Ovary (tissue), 9 donors: ENCODE measurements around the gene GSTM5. TPM values are rescaled to one million over a fixed set of nuclear protein-coding genes. Genes with fewer than 3 reads are reported as not detected.
"Not testable (repeated sequence)": the region's sequence is repeated elsewhere in the genome, so short reads cannot be mapped to it uniquely, and the experiment has no call there.

Source experiments
- DNase-seq, 5 donors: peaks; one replicate each; pipeline ENCODE4 v3.0.0-alpha.2; 2019 to 2020
- H3K27ac ChIP-seq, 2 donors: fragments of 200-600 bp; one replicate each; pipeline versions ENCODE4 v1.5.1 to v1.8.0; 2019 to 2022
- H3K27me3 ChIP-seq: fragments of 200-600 bp; one replicate; pipeline ENCODE4 v1.8.0; 2022
- H3K36me3 ChIP-seq: fragments of 200-600 bp; sonication (generic); one replicate; pipeline ENCODE4 v1.5.1; 2019
- H3K4me1 ChIP-seq: one replicate; pipeline ENCODE4 v1.8.1; 2013; ENCODE audit warnings: mild to moderate bottlenecking, moderate library complexity; ENCODE audit not compliant: insufficient read depth
- H3K4me3 ChIP-seq: fragments of 200-600 bp; sonication (generic); one replicate; pipeline ENCODE4 v1.5.1; 2017
- H3K9me3 ChIP-seq, 2 donors: fragments of 200-600 bp in 1 of 2; sonication (generic) in 1 of 2; one replicate each; pipeline versions ENCODE4 v1.5.1 to v1.8.1; 2013 to 2019; ENCODE audit warnings: mild to moderate bottlenecking in 1 of 2, moderate library complexity in 1 of 2
- EP300 ChIP-seq: sonication (generic); formaldehyde crosslinking; IDR thresholded peaks from one replicate; pipeline ENCODE4 v1.6.1; 2017; ENCODE audit warnings: antibody characterized with exemption
- POLR2A ChIP-seq: fragments of 450-650 bp; IDR thresholded peaks from one replicate; pipeline ENCODE4 v1.6.1; 2017; ENCODE audit warnings: antibody characterized with exemption, mild to moderate bottlenecking, moderate library complexity
- WGBS, 3 donors: extraction: QIAGEN DNeasy Blood & Tissue Kit in 1 of 3; methylation state at CpG; one replicate each; pipeline versions ENCODE4 v1.1.5 to v1.1.7; 2013 to 2017; 5-methylcytosine and 5-hydroxymethylcytosine counted together
- intact Hi-C, 4 donors: fragments of 100-400 bp; cut with DNase I; formaldehyde crosslinking; loops; one replicate each; pipeline versions ENCODE4 v1.11.0 to v1.15.1; 2022 to 2023
- polyA plus RNA-seq, 2 donors: library from polyadenylated mRNA; stranded (reverse); fragments of 200-250 nt in 1 of 2; fragments of 350-450 nt in 1 of 2; fragmentation: Illumina TruSeq in 1 of 2; extraction: RNeasy Lipid Tissue Mini Kit (QIAGEN cat#74804) in 1 of 2; gene quantifications; one replicate each; pipeline ENCODE4 v1.2.3, GENCODE V29; 2013 to 2014
- total RNA-seq, 7 donors: library from RNA; depleted of rRNA in 2 of 7; stranded (reverse); fragments of >200 nt in 2 of 7; fragmentation: NEBNext Ultra II Directional in 3 of 7; extraction: Animal tissue kit (Norgen Biotek cat#: 25700) in 3 of 7; gene quantifications; one replicate each; pipeline versions ENCODE4 v1.1.0 to v1.2.4, GENCODE V29; 2016 to 2023
- TF ChIP-seq, protein P1 (sequence below), 3 donors: fragments of 450-650 bp in 2 of 3; fragments of 200-600 bp in 1 of 3; IDR thresholded peaks; one replicate each; pipeline versions ENCODE4 v1.5.1 to v1.8.0; 2016 to 2022; ENCODE audit warnings: antibody characterized with exemption in 3 of 3, mild to moderate bottlenecking in 1 of 3
- donor health status: DM: no; HTN: no; CAD: no; lungs with moderate emphysema.
- donor health status: DM: no; HTN: no; CAD: no.
- donor health status: Bipolar disorder and iron deficiency.
- donor health status: DM: yes; HTN: yes; CAD: no.
- donor health status: DM: no; HTN: no; CAD: no.
- donor health status: DM: yes; HTN: yes; CAD: no.

GSTM5 gene
- total and polyA plus RNA-seq, 9 donors = 18.8 to 259 (median 101) TPM

DNA sequence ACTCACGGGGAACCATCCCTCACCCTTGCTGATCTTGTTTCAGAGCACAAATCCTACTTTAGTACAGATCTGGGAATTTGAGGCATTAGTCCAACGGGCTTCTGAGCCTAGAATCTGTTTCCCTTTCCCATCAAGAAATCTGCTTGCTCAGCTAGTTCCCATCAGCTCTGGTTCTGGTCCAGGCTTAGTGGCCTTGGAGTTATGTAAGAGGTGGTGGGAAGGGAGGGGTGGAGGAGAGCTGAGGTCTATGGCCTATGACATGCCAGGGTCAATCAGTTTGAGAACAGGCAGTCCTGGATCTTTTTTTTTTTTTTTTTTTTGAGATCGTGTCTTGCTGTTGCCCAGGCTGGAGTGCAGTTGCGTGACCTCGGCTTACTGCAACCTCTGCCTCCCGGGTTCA is 20.3 kb upstream of the GSTM5 start:
- 13 to 14% methylated on average over 6 of the region's 6 CpGs; no CpG with 5 or more reads in 1 of the 3 donors for WGBS, 3 donors
- Histone ChIP-seq H3K27ac (peak overlapping the region in 1 of 2 donors; percentile 88), H3K36me3 (no peaks in the 10 kb centered on the region), H3K27me3 (no peaks in the 10 kb centered on the region), H3K4me3 (no peak overlapping the region), H3K9me3 (no peaks in the 10 kb centered on the region), H3K4me1 (peaks cover 2% of the 10 kb centered on the region)
- DNase-seq = peak in 3 of 5 donors; percentile 71 to 88 (median 85)
- TF ChIP-seq POLR2A (no peak), EP300 (no peak)
- TF ChIP-seq, protein P1, sequence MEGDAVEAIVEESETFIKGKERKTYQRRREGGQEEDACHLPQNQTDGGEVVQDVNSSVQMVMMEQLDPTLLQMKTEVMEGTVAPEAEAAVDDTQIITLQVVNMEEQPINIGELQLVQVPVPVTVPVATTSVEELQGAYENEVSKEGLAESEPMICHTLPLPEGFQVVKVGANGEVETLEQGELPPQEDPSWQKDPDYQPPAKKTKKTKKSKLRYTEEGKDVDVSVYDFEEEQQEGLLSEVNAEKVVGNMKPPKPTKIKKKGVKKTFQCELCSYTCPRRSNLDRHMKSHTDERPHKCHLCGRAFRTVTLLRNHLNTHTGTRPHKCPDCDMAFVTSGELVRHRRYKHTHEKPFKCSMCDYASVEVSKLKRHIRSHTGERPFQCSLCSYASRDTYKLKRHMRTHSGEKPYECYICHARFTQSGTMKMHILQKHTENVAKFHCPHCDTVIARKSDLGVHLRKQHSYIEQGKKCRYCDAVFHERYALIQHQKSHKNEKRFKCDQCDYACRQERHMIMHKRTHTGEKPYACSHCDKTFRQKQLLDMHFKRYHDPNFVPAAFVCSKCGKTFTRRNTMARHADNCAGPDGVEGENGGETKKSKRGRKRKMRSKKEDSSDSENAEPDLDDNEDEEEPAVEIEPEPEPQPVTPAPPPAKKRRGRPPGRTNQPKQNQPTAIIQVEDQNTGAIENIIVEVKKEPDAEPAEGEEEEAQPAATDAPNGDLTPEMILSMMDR (IDR thresholded peaks at IDR 0.05) = no peak
- intact Hi-C loops = no loop called here

DNA sequence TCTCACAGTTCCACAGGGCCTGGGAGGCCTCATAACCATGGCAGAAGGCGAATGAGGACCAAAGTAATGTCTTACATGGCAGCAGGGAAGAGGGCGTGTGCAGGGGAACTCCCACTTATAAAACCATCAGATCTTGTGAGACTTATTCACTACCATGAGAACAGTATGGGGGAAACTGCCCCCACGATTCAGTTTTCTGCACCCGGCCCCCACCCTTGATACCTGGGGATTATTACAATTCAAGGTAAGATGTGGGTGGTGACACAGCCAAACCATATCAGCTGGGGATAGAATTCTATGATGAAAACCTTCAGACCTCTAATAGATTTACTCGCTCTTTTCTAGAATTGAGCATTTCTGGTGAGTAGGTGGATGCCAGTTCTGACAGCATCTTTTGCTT is 17.7 kb upstream of the GSTM5 start:
- H3K4me1 ChIP-seq, DNase-seq, H3K27ac ChIP-seq, H3K27me3 ChIP-seq, H3K4me3 ChIP-seq, H3K9me3 ChIP-seq, intact Hi-C loops, H3K36me3 ChIP-seq: not testable (repeated sequence)
- 91 to 94% methylated on average over 5 of the region's 5 CpGs; no CpG with 5 or more reads in 1 of the 3 donors for WGBS, 3 donors

DNA sequence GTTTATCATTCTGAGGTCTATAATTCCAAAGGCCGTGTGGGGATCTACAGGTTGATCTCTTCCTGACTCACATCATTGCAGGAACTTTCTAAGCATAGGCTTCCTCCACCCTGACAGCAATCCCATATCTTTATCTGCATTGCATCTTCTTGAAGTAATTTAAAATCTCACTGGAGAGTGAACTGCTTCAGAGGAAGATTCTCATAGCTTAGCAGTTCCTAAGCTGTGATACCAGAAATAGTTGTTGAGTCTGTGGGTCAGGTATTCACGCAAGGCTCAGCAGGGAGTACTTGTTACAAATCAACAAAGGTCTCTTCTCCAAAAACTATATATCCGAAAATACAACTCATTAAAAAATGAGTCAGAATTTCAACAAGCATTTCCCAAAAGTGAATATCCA is 16.9 kb upstream of the GSTM5 start:
- H3K27me3 ChIP-seq, intact Hi-C loops, H3K4me3 ChIP-seq, DNase-seq, H3K4me1 ChIP-seq, H3K27ac ChIP-seq, H3K9me3 ChIP-seq, H3K36me3 ChIP-seq: not testable (repeated sequence)
- 72 to 74% methylated on average over 3 of the region's 3 CpGs; no CpG with 5 or more reads in 1 of the 3 donors for WGBS, 3 donors

DNA sequence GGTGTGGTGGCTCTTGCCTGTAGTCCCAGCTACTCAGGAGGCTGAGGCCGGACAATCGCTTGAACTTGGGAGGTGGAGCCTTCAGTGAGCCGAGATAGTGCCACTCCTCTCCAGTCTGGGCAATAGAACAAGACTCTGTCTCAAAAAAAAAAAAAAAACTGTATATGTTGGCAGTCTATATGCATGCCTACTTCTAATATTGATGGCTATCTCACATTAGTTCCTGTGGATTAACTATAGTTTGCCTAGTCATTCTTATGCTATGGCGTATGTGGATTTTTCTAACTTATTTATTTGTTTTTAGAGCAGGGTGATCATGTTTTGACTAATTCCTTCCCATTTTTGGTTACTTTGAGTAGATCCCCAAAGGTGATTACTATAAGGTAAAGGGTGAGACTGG is 15.0 kb upstream of the GSTM5 start:
- Histone ChIP-seq H3K4me3 (no peak overlapping the region), H3K4me1 (no peaks in the 10 kb centered on the region), H3K27me3 (no peaks in the 10 kb centered on the region), H3K36me3 (no peaks in the 10 kb centered on the region), H3K9me3 (no peaks in the 10 kb centered on the region), H3K27ac (no peak overlapping the region)
- WGBS, 3 donors = 92 to 93% methylated on average over 4 of the region's 4 CpGs; no CpG with 5 or more reads in 1 of the 3 donors
- TF ChIP-seq EP300 (no peak), POLR2A (no peak)
- no peak for DNase-seq
- intact Hi-C loops = no loop called here

DNA sequence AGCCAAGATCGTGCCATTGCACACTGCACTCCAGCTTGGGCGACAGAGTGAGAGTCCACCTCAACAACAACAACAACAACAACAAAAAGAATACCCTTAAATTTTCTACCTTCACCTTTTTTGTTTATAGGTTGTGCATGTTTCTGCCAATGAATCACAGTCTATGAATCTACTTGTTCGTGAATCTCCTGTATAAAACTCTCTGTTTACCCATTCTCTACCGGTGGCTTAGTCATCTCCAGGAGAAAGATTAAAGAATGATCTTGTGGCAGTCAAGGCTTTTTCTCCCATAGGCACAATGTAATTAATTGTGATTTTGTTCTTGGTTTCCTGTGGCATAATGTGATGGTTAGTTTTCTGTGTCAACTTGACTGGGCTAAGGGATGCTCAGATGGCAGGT is 14.2 kb upstream of the GSTM5 start:
- H3K4me1 ChIP-seq, intact Hi-C loops, H3K9me3 ChIP-seq, H3K36me3 ChIP-seq, DNase-seq, H3K27ac ChIP-seq, H3K4me3 ChIP-seq, H3K27me3 ChIP-seq: not testable (repeated sequence)
- WGBS, 3 donors = 82 to 84% methylated on average over 4 of the region's 4 CpGs; no CpG with 5 or more reads in 1 of the 3 donors

DNA sequence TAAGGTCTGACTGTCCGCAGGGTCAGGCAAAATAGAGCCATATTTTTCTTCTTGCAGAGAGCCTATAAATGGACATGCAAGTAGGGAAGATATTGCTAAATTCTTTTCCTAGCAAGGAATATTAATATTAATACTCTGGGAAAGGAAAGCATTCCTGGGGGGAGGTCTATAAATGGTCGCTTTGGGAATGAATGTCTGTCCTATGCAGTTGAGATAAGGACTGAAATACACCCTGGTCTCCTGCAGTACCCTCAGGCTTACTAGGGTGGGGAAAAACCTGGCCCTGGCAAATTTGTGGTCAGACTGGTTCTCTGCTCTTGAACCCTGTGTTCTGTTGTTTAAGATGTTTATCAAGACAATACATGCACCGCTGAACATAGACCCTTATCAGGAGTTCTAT is 9.1 kb upstream of the GSTM5 start:
- H3K27ac ChIP-seq, DNase-seq, H3K4me1 ChIP-seq, H3K27me3 ChIP-seq, H3K36me3 ChIP-seq, H3K9me3 ChIP-seq, H3K4me3 ChIP-seq, intact Hi-C loops: not testable (repeated sequence)
- WGBS, 3 donors = 95 to 99% (median 97%) methylated on average over 3 of the region's 3 CpGs

DNA sequence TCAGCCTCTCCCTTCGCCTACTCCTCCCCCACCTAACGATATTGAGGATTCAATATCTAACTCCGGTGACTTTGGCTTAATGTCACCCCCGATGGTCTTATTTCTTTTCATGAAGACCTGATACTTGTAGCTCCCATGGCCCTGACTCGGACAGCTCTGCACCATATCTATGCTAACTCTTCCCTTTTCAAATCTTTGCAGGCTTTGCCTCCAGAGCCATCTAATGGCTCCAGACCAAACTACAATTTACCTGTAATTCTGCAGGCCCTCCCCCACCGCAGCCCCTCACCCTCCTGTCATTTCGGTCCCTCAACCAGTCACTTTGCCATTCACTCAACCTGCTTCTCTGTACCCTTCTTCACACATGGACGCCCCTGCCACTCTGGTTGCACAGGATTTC is 7.9 kb upstream of the GSTM5 start:
- H3K27me3 ChIP-seq = no peaks in the 10 kb centered on the region
- DNase-seq = no peak
- no peak overlapping the region for H3K27ac ChIP-seq
- intact Hi-C loops = no loop called here
- H3K4me1 ChIP-seq = no peaks in the 10 kb centered on the region
- TF ChIP-seq POLR2A (no peak), EP300 (no peak)
- TF ChIP-seq, protein P1 (IDR thresholded peaks at IDR 0.05) = no peak
- WGBS, 3 donors = 71 to 79% (median 73%) methylated on average over 8 of the region's 8 CpGs
- H3K9me3 ChIP-seq = no peaks in the 10 kb centered on the region
- no peak overlapping the region for H3K4me3 ChIP-seq
- H3K36me3 ChIP-seq = no peaks in the 10 kb centered on the region
